Measurements from ENCODE around the gene FHAD1.

- TF ChIP-seq CTCF (IDR thresholded peaks at IDR 0.05) (no peak), EZH2 (IDR thresholded peaks at IDR 0.05; ENCODE audit: borderline replicate concordance, insufficient read depth, low read depth, low read length, poor library complexity, severe bottlenecking) (no peak)
Observed at GRCh38 chr1:15295696-15296095, 48.7 kb downstream of the FHAD1 start.
